GM19372 (cell line): Measurements from ENCODE around the gene ENOSF1.

ENCODE experiments used
- ATAC-seq: cut with Tn5 transposase; IDR thresholded peaks from one replicate; pipeline ENCODE4 v1.9.1; 2021; ENCODE audit warnings: mild to moderate bottlenecking, low read depth, moderate library complexity; ENCODE audit not compliant: unreplicated experiment

The ENOSF1 gene

GRCh38 chr18:676069-676468 lies 36.4 kb downstream of the ENOSF1 start:
- no peak for ATAC-seq

GRCh38 chr18:675307-675706 lies 37.1 kb downstream of the ENOSF1 start:
- no peak for ATAC-seq

GRCh38 chr18:673769-674168 lies 38.7 kb downstream of the ENOSF1 start:
- ATAC-seq, result no peak

GRCh38 chr18:673317-673716 lies 39.1 kb downstream of the ENOSF1 start:
- no peak for ATAC-seq

- no peak for ATAC-seq
These were observed 41.0 kb downstream of the ENOSF1 start for GRCh38 chr18:671405-671804.

- ATAC-seq, result no peak
These were observed 41.9 kb downstream of the ENOSF1 start for GRCh38 chr18:670522-670921.

- no peak for ATAC-seq
These were observed 43.4 kb downstream of the ENOSF1 start for GRCh38 chr18:669077-669476.

- no peak for ATAC-seq
These were observed 44.2 kb downstream of the ENOSF1 start for GRCh38 chr18:668260-668659.

GRCh38 chr18:666628-667027 lies 45.8 kb downstream of the ENOSF1 start:
- no peak for ATAC-seq

- no peak for ATAC-seq
These were observed 46.3 kb downstream of the ENOSF1 start for GRCh38 chr18:666177-666576.

GRCh38 chr18:662197-662596 lies 50.2 kb downstream of the ENOSF1 start:
- ATAC-seq, result no peak

GRCh38 chr18:659597-659996 lies 52.8 kb downstream of the ENOSF1 start:
- no peak for ATAC-seq

- no peak for ATAC-seq
These were observed 53.4 kb downstream of the ENOSF1 start for GRCh38 chr18:658947-659533.

- peak; percentile 48 for ATAC-seq
These were observed 54.2 kb downstream of the ENOSF1 start for GRCh38 chr18:658001-658946.

- peak; percentile 43 for ATAC-seq
These were observed 55.0 kb downstream of the ENOSF1 start, which contains the start of gene TYMS for GRCh38 chr18:657311-658000. Gene TYMS, plus strand, starts transcription at chr18:657653. Its CDS starts 90 bp downstream, at chr18:657743.

GRCh38 chr18:655445-655844 lies 57.0 kb downstream of the ENOSF1 start:
- ATAC-seq, result no peak

GRCh38 chr18:654601-655000 lies 57.8 kb downstream of the ENOSF1 start:
- no peak for ATAC-seq

- ATAC-seq, result no peak
These were observed 58.9 kb downstream of the ENOSF1 start for GRCh38 chr18:653512-653911.

GRCh38 chr18:652131-652530 lies 60.3 kb downstream of the ENOSF1 start:
- no peak for ATAC-seq

GRCh38 chr18:650428-650858 lies 62.0 kb downstream of the ENOSF1 start:
- ATAC-seq, result peak; percentile 91

GRCh38 chr18:649341-649740 lies 63.1 kb downstream of the ENOSF1 start:
- no peak for ATAC-seq
